ENCODE data around the gene ACBD6.

Gene ACBD6

GRCh38 chr1:180251526-180252305 lies 250.7 kb downstream of the ACBD6 start:
- no peak for DNase-seq (ENCODE audit: low read depth in 1 of 2, low spot score in 1 of 2)
- TF ChIP-seq GABPA (IDR thresholded peaks at IDR 0.05; ENCODE audit: low read depth) (no peak), POLR2AphosphoS5 (IDR thresholded peaks at IDR 0.05; ENCODE audit: low read depth) (no peak), REST (IDR thresholded peaks at IDR 0.05; ENCODE audit: insufficient replicate concordance, low read depth) (no peak), SPI1 (IDR thresholded peaks at IDR 0.05; ENCODE audit: borderline replicate concordance, low read depth) (no peak), CTCF (IDR thresholded peaks at IDR 0.05; ENCODE audit: insufficient read depth, low read length) (no peak)
- no peak overlapping the region for H3K27ac ChIP-seq (replicated peaks)
- H3K4me3 ChIP-seq (replicated peaks; ENCODE audit: insufficient read depth, low read length): no peak overlapping the region
- no peaks in the 10 kb centered on the region for H3K27me3 ChIP-seq (ENCODE audit: insufficient read depth, poor library complexity, severe bottlenecking)

- Histone ChIP-seq H3K4me3 (replicated peaks; ENCODE audit: insufficient read depth, low read length) (no peak overlapping the region), H3K27ac (replicated peaks) (no peak overlapping the region), H3K27me3 (ENCODE audit: insufficient read depth, poor library complexity, severe bottlenecking) (no peaks in the 10 kb centered on the region)
- DNase-seq (ENCODE audit: low read depth in 1 of 2, low spot score in 1 of 2): no peak
- no peak for TF ChIP-seq REST (IDR thresholded peaks at IDR 0.05; ENCODE audit: insufficient replicate concordance, low read depth)
- TF ChIP-seq CTCF (IDR thresholded peaks at IDR 0.05; ENCODE audit: insufficient read depth, low read length): no peak
- no peak for TF ChIP-seq SPI1 (IDR thresholded peaks at IDR 0.05; ENCODE audit: borderline replicate concordance, low read depth)
- TF ChIP-seq POLR2AphosphoS5 (IDR thresholded peaks at IDR 0.05; ENCODE audit: low read depth): no peak
- TF ChIP-seq GABPA (IDR thresholded peaks at IDR 0.05; ENCODE audit: low read depth): no peak
Observed at GRCh38 chr1:180250883-180251509, 251.4 kb downstream of the ACBD6 start.

- no peak for TF ChIP-seq POLR2AphosphoS5 (IDR thresholded peaks at IDR 0.05; ENCODE audit: low read depth)
- DNase-seq (ENCODE audit: low read depth in 1 of 2, low spot score in 1 of 2): no peak
- no peaks in the 10 kb centered on the region for H3K27me3 ChIP-seq (ENCODE audit: insufficient read depth, poor library complexity, severe bottlenecking)
- H3K27ac ChIP-seq (replicated peaks): no peak overlapping the region
- no peak overlapping the region for H3K4me3 ChIP-seq (replicated peaks; ENCODE audit: insufficient read depth, low read length)
Observed at GRCh38 chr1:180250499-180250770, 251.9 kb downstream of the ACBD6 start.

- H3K27ac ChIP-seq (replicated peaks): no peak overlapping the region
- TF ChIP-seq SPI1 (IDR thresholded peaks at IDR 0.05; ENCODE audit: borderline replicate concordance, low read depth) (no peak), CTCF (IDR thresholded peaks at IDR 0.05; ENCODE audit: insufficient read depth, low read length) (no peak)
- no peak overlapping the region for H3K4me3 ChIP-seq (replicated peaks; ENCODE audit: insufficient read depth, low read length)
- no peak for DNase-seq (ENCODE audit: low read depth in 1 of 2, low spot score in 1 of 2)
- no peaks in the 10 kb centered on the region for H3K27me3 ChIP-seq (ENCODE audit: insufficient read depth, poor library complexity, severe bottlenecking)
Observed at GRCh38 chr1:180249725-180250498, 252.5 kb downstream of the ACBD6 start.
